ENCODE measurements around the gene ABHD2. TPM values are rescaled to one million over a fixed set of nuclear protein-coding genes. Genes with fewer than 3 reads are reported as not detected.
A peak's percentile ranks its signal among the peaks of the same experiment; 100 is the strongest.
"Not testable (repeated sequence)": the region's sequence is repeated elsewhere in the genome, so short reads cannot be mapped to it uniquely, and the experiment has no call there.

ABHD2 gene
- total RNA-seq, 4 donors from 2014 or later = 27.4 to 117 (median 54.2) TPM

- Histone ChIP-seq H3K4me1 (peaks cover 3 to 20% of the 10 kb centered on the region in 2 donors), H3K27ac (peak overlapping the region in 1 of 2 donors; percentile 76), H3K27me3 (no peaks in the 10 kb centered on the region), H3K9me3 (no peaks in the 10 kb centered on the region), H3K36me3 (no peaks in the 10 kb centered on the region), H3K4me3 (no peak overlapping the region)
- DNase-seq = no peak
- intact Hi-C loops (cut with DNase I; ENCODE audit: low total_unique reads) = no loop called here
- no peak for TF ChIP-seq POLR2A (IDR thresholded peaks at IDR 0.05)
- no peak for TF ChIP-seq CTCF (IDR thresholded peaks at IDR 0.05)
Observed at GRCh38 chr15:89140595-89140994, 52.3 kb downstream of the ABHD2 start.

GRCh38 chr15:89141159-89141558 is 52.9 kb downstream of the ABHD2 start:
- H3K9me3 ChIP-seq; H3K36me3 ChIP-seq; DNase-seq; intact Hi-C loops (cut with DNase I; ENCODE audit: low total_unique reads); H3K27me3 ChIP-seq; H3K4me3 ChIP-seq: not testable (repeated sequence)
- peaks cover 3 to 25% of the 10 kb centered on the region in 2 donors for H3K4me1 ChIP-seq
- peak overlapping the region in 1 of 2 donors; percentile 58 for H3K27ac ChIP-seq

DNA sequence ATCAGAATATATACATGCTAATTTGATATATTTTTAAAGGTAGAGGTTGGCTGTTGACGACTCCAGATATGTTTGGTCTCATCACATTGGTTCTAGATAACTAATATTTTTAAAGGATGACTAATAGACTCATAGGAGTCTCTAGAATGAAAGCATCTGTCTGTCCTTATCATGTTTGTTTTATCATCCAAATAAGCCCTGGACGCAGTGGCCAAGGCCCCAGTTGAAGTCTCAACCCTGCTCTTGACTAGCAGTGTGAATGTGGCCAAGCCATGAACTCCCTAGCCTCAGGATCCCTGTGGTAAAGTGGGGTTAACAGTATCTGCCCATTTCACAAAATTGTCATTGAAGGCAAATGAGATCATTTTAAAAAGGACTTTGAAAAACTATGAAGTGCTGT is 53.6 kb downstream of the ABHD2 start:
- H3K4me1 ChIP-seq = peaks cover 3 to 22% of the 10 kb centered on the region in 2 donors
- no peak for DNase-seq
- no peaks in the 10 kb centered on the region for H3K36me3 ChIP-seq
- H3K27me3 ChIP-seq = no peaks in the 10 kb centered on the region
- peak overlapping the region in 1 of 2 donors; percentile 58 for H3K27ac ChIP-seq
- intact Hi-C loops (cut with DNase I; ENCODE audit: low total_unique reads) = no loop called here
- TF ChIP-seq CTCF (IDR thresholded peaks at IDR 0.05) (no peak), POLR2A (IDR thresholded peaks at IDR 0.05) (no peak)
- no peaks in the 10 kb centered on the region for H3K9me3 ChIP-seq
- no peak overlapping the region for H3K4me3 ChIP-seq

DNA sequence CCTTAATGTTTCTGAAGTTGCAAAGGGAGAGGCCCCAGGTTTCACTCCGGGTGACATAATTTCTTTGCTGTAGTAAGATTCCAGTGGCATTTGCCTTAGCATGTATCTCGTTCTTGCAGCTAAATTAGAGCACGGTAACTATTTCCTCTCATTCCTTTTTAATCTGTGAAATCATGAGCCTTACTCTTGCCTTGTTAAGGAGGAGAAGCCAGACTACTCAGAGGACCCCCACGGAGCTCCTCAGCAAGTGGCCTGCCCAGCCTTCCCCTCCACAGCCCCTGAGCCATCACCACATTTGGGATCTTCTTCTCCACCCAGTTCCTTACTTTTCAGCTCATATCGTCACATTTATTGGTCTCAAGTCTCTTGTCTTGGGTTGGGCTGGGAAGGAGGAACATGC is 54.2 kb downstream of the ABHD2 start:
- Histone ChIP-seq H3K36me3 (no peaks in the 10 kb centered on the region), H3K9me3 (no peaks in the 10 kb centered on the region), H3K4me1 (peaks cover 3 to 19% of the 10 kb centered on the region in 2 donors), H3K4me3 (no peak overlapping the region), H3K27ac (peak overlapping the region in 1 of 2 donors; percentile 55), H3K27me3 (no peaks in the 10 kb centered on the region)
- no peak for DNase-seq
- TF ChIP-seq POLR2A (IDR thresholded peaks at IDR 0.05) = no peak
- no peak for TF ChIP-seq CTCF (IDR thresholded peaks at IDR 0.05)
- intact Hi-C loops (cut with DNase I; ENCODE audit: low total_unique reads) = no loop called here

GRCh38 chr15:89143503-89144162 is 55.4 kb downstream of the ABHD2 start:
- Histone ChIP-seq H3K4me3 (no peak overlapping the region), H3K4me1 (peaks cover 0 to 13% of the 10 kb centered on the region in 2 donors), H3K9me3 (no peaks in the 10 kb centered on the region), H3K27me3 (no peaks in the 10 kb centered on the region), H3K36me3 (no peaks in the 10 kb centered on the region), H3K27ac (peak overlapping the region; percentile 40 to 55)
- DNase-seq = no peak
- no peak for TF ChIP-seq CTCF (IDR thresholded peaks at IDR 0.05)
- no peak for TF ChIP-seq POLR2A (IDR thresholded peaks at IDR 0.05)
- intact Hi-C loops (cut with DNase I; ENCODE audit: low total_unique reads) = no loop called here
